Measurements from ENCODE around the gene NLRC5.

NLRC5 gene

GRCh38 chr16:57039148-57039812, 49.9 kb downstream of the NLRC5 start:
- H3K9ac ChIP-seq (ENCODE audit: low read length in 2 of 2): no peak overlapping the region
- H3K4me1 ChIP-seq (ENCODE audit: control insufficient read depth, insufficient read depth, low read length): no peaks in the 10 kb centered on the region
- peaks cover 9 to 10% of the 10 kb centered on the region in 2 donors for H3K36me3 ChIP-seq (ENCODE audit: control insufficient read depth in 2 of 2, insufficient read depth in 2 of 2, low read length in 2 of 2)
- H3K27me3 ChIP-seq (ENCODE audit: control insufficient read depth in 1 of 2, insufficient read depth in 2 of 2, low read length in 2 of 2): no peaks in the 10 kb centered on the region
- H3K4me3 ChIP-seq (ENCODE audit: low read length in 2 of 2): no peak overlapping the region
- H3K9me3 ChIP-seq (ENCODE audit: control insufficient read depth in 2 of 2, low read length in 2 of 2): no peaks in the 10 kb centered on the region
- no peak overlapping the region for H3K27ac ChIP-seq (ENCODE audit: low read length)

- no peaks in the 10 kb centered on the region for H3K9me3 ChIP-seq (ENCODE audit: control insufficient read depth in 2 of 2, low read length in 2 of 2)
- peaks cover 4% of the 10 kb centered on the region for H3K4me1 ChIP-seq (ENCODE audit: control insufficient read depth, insufficient read depth, low read length)
- H3K27me3 ChIP-seq (ENCODE audit: control insufficient read depth in 1 of 2, insufficient read depth in 2 of 2, low read length in 2 of 2): no peaks in the 10 kb centered on the region
- no peak overlapping the region for H3K27ac ChIP-seq (ENCODE audit: low read length)
- H3K9ac ChIP-seq (ENCODE audit: low read length in 2 of 2): no peak overlapping the region
- H3K36me3 ChIP-seq (ENCODE audit: control insufficient read depth in 2 of 2, insufficient read depth in 2 of 2, low read length in 2 of 2): peaks cover 7 to 10% of the 10 kb centered on the region in 2 donors
- H3K4me3 ChIP-seq (ENCODE audit: low read length in 2 of 2): no peak overlapping the region
Observed at GRCh38 chr16:57041182-57042156, 52.1 kb downstream of the NLRC5 start.

GRCh38 chr16:57042157-57043111, 53.1 kb downstream of the NLRC5 start:
- H3K4me3 ChIP-seq (ENCODE audit: low read length in 2 of 2): no peak overlapping the region
- H3K36me3 ChIP-seq (ENCODE audit: control insufficient read depth in 2 of 2, insufficient read depth in 2 of 2, low read length in 2 of 2): peaks cover 7 to 10% of the 10 kb centered on the region in 2 donors
- peaks cover 4% of the 10 kb centered on the region for H3K4me1 ChIP-seq (ENCODE audit: control insufficient read depth, insufficient read depth, low read length)
- no peaks in the 10 kb centered on the region for H3K9me3 ChIP-seq (ENCODE audit: control insufficient read depth in 2 of 2, low read length in 2 of 2)
- no peaks in the 10 kb centered on the region for H3K27me3 ChIP-seq (ENCODE audit: control insufficient read depth in 1 of 2, insufficient read depth in 2 of 2, low read length in 2 of 2)
- H3K9ac ChIP-seq (ENCODE audit: low read length in 2 of 2): no peak overlapping the region
- no peak overlapping the region for H3K27ac ChIP-seq (ENCODE audit: low read length)

- Histone ChIP-seq H3K36me3 (ENCODE audit: control insufficient read depth in 2 of 2, insufficient read depth in 2 of 2, low read length in 2 of 2) (peaks cover 10% of the 10 kb centered on the region in 2 donors), H3K9me3 (ENCODE audit: control insufficient read depth in 2 of 2, low read length in 2 of 2) (no peaks in the 10 kb centered on the region), H3K4me1 (ENCODE audit: control insufficient read depth, insufficient read depth, low read length) (peaks cover 4% of the 10 kb centered on the region), H3K27me3 (ENCODE audit: control insufficient read depth in 1 of 2, insufficient read depth in 2 of 2, low read length in 2 of 2) (no peaks in the 10 kb centered on the region), H3K9ac (ENCODE audit: low read length in 2 of 2) (no peak overlapping the region), H3K27ac (ENCODE audit: low read length) (no peak overlapping the region), H3K4me3 (ENCODE audit: low read length in 2 of 2) (no peak overlapping the region)
Observed at GRCh38 chr16:57043248-57043647, 53.9 kb downstream of the NLRC5 start.

- Histone ChIP-seq H3K27me3 (ENCODE audit: control insufficient read depth in 1 of 2, insufficient read depth in 2 of 2, low read length in 2 of 2) (no peaks in the 10 kb centered on the region), H3K4me3 (ENCODE audit: low read length in 2 of 2) (peak overlapping the region in 1 of 2 donors; percentile 47), H3K36me3 (ENCODE audit: control insufficient read depth in 2 of 2, insufficient read depth in 2 of 2, low read length in 2 of 2) (peaks cover 8 to 10% of the 10 kb centered on the region in 2 donors), H3K27ac (ENCODE audit: low read length) (no peak overlapping the region), H3K9ac (ENCODE audit: low read length in 2 of 2) (peak overlapping the region in 1 of 2 donors; percentile 42), H3K4me1 (ENCODE audit: control insufficient read depth, insufficient read depth, low read length) (peaks cover 4% of the 10 kb centered on the region), H3K9me3 (ENCODE audit: control insufficient read depth in 2 of 2, low read length in 2 of 2) (no peaks in the 10 kb centered on the region)
Observed at GRCh38 chr16:57044931-57045693, 55.8 kb downstream of the NLRC5 start.

- H3K4me3 ChIP-seq (ENCODE audit: low read length in 2 of 2): peak overlapping the region in 1 of 2 donors; percentile 47
- H3K36me3 ChIP-seq (ENCODE audit: control insufficient read depth in 2 of 2, insufficient read depth in 2 of 2, low read length in 2 of 2): peaks cover 5 to 6% of the 10 kb centered on the region in 2 donors
- no peaks in the 10 kb centered on the region for H3K9me3 ChIP-seq (ENCODE audit: control insufficient read depth in 2 of 2, low read length in 2 of 2)
- peak overlapping the region in 1 of 2 donors; percentile 42 for H3K9ac ChIP-seq (ENCODE audit: low read length in 2 of 2)
- no peak overlapping the region for H3K27ac ChIP-seq (ENCODE audit: low read length)
- peaks cover 4% of the 10 kb centered on the region for H3K4me1 ChIP-seq (ENCODE audit: control insufficient read depth, insufficient read depth, low read length)
- H3K27me3 ChIP-seq (ENCODE audit: control insufficient read depth in 1 of 2, insufficient read depth in 2 of 2, low read length in 2 of 2): no peaks in the 10 kb centered on the region
Observed at GRCh38 chr16:57045694-57046381, 56.5 kb downstream of the NLRC5 start.

- no peak overlapping the region for H3K9ac ChIP-seq (ENCODE audit: low read length in 2 of 2)
- H3K27me3 ChIP-seq (ENCODE audit: control insufficient read depth in 1 of 2, insufficient read depth in 2 of 2, low read length in 2 of 2): no peaks in the 10 kb centered on the region
- H3K36me3 ChIP-seq (ENCODE audit: control insufficient read depth in 2 of 2, insufficient read depth in 2 of 2, low read length in 2 of 2): peaks cover 5 to 6% of the 10 kb centered on the region in 2 donors
- no peaks in the 10 kb centered on the region for H3K9me3 ChIP-seq (ENCODE audit: control insufficient read depth in 2 of 2, low read length in 2 of 2)
- no peak overlapping the region for H3K4me3 ChIP-seq (ENCODE audit: low read length in 2 of 2)
- H3K27ac ChIP-seq (ENCODE audit: low read length): no peak overlapping the region
- H3K4me1 ChIP-seq (ENCODE audit: control insufficient read depth, insufficient read depth, low read length): peaks cover 4% of the 10 kb centered on the region
Observed at GRCh38 chr16:57048095-57048494, 58.7 kb downstream of the NLRC5 start.

GRCh38 chr16:57049678-57050077, 60.3 kb downstream of the NLRC5 start:
- H3K9me3 ChIP-seq (ENCODE audit: control insufficient read depth in 2 of 2, low read length in 2 of 2): no peaks in the 10 kb centered on the region
- H3K27ac ChIP-seq (ENCODE audit: low read length): no peak overlapping the region
- no peaks in the 10 kb centered on the region for H3K27me3 ChIP-seq (ENCODE audit: control insufficient read depth in 1 of 2, insufficient read depth in 2 of 2, low read length in 2 of 2)
- no peak overlapping the region for H3K9ac ChIP-seq (ENCODE audit: low read length in 2 of 2)
- H3K4me1 ChIP-seq (ENCODE audit: control insufficient read depth, insufficient read depth, low read length): peaks cover 4% of the 10 kb centered on the region
- H3K36me3 ChIP-seq (ENCODE audit: control insufficient read depth in 2 of 2, insufficient read depth in 2 of 2, low read length in 2 of 2): peaks cover 0 to 7% of the 10 kb centered on the region in 2 donors
- H3K4me3 ChIP-seq (ENCODE audit: low read length in 2 of 2): no peak overlapping the region

- Histone ChIP-seq H3K27me3 (ENCODE audit: control insufficient read depth in 1 of 2, insufficient read depth in 2 of 2, low read length in 2 of 2) (no peaks in the 10 kb centered on the region), H3K4me3 (ENCODE audit: low read length in 2 of 2) (no peak overlapping the region), H3K9ac (ENCODE audit: low read length in 2 of 2) (no peak overlapping the region), H3K27ac (ENCODE audit: low read length) (no peak overlapping the region), H3K9me3 (ENCODE audit: control insufficient read depth in 2 of 2, low read length in 2 of 2) (no peaks in the 10 kb centered on the region), H3K4me1 (ENCODE audit: control insufficient read depth, insufficient read depth, low read length) (no peaks in the 10 kb centered on the region), H3K36me3 (ENCODE audit: control insufficient read depth in 2 of 2, insufficient read depth in 2 of 2, low read length in 2 of 2) (peaks cover 0 to 15% of the 10 kb centered on the region in 2 donors)
Observed at GRCh38 chr16:57051696-57052228, 62.4 kb downstream of the NLRC5 start.

Data from stomach smooth muscle (tissue), 2 donors.